Fibroblast of the aortic adventitia (primary cell): Measurements from ENCODE around the gene TMA16. TPM values are rescaled to one million over a fixed set of nuclear protein-coding genes. Genes with fewer than 3 reads are reported as not detected.
A peak's percentile ranks its signal among the peaks of the same experiment; 100 is the strongest.

Experiments
- DNase-seq: peaks from one replicate; pipeline ENCODE4 v3.0.0-alpha.2; 2010; ENCODE audit warnings: low read depth
- H3K4me3 ChIP-seq: 2 replicates; pipeline ENCODE4 v1.5.1; 2011; ENCODE audit warnings: low read depth, mild to moderate bottlenecking, control low read depth, low read length, moderate library complexity
- CTCF ChIP-seq: IDR thresholded peaks from 2 replicates; pipeline ENCODE4 v1.5.1; 2011; ENCODE audit warnings: mild to moderate bottlenecking, low read length, control low read depth, inconsistent platforms; ENCODE audit not compliant: insufficient read depth
- total RNA-seq: library from RNA; depleted of rRNA; stranded (reverse); fragments of >200 nt; gene quantifications from 2 replicates; pipeline ENCODE4 v1.2.3, GENCODE V29; 2012; ENCODE audit warnings: low replicate concordance

TMA16 gene
- total RNA-seq, 1 donor: 40.2 TPM

- DNase-seq: no peak
- no peak overlapping the region for H3K4me3 ChIP-seq
- no peak for TF ChIP-seq CTCF
Observed at GRCh38 chr4:163486321-163486720, 8.2 kb upstream of the TMA16 start.

- TF ChIP-seq CTCF: no peak
Observed at GRCh38 chr4:163489929-163490328, 4.6 kb upstream of the TMA16 start.

GRCh38 chr4:163492951-163493504, 1.5 kb upstream of the TMA16 start:
- no peak for DNase-seq
- no peak for TF ChIP-seq CTCF

More at GRCh38 chr4:163489929-163490328, 4.6 kb upstream of the TMA16 start:
- DNase-seq: no peak
- no peak overlapping the region for H3K4me3 ChIP-seq

GRCh38 chr4:163493643-163494359, 689 bp upstream of the TMA16 start:
- no peak for DNase-seq
- H3K4me3 ChIP-seq: peak overlapping the region; percentile 88
- TF ChIP-seq CTCF: no peak

More at GRCh38 chr4:163492951-163493504, 1.5 kb upstream of the TMA16 start:
- H3K4me3 ChIP-seq: no peak overlapping the region

GRCh38 chr4:163495900-163496299, 1.4 kb downstream of the TMA16 start:
- peak overlapping the region; percentile 88 for H3K4me3 ChIP-seq
- no peak for DNase-seq
- no peak for TF ChIP-seq CTCF

- DNase-seq: no peak
- no peak overlapping the region for H3K4me3 ChIP-seq
- no peak for TF ChIP-seq CTCF
Observed at GRCh38 chr4:163500586-163500985, 6.1 kb downstream of the TMA16 start.

- no peak for TF ChIP-seq CTCF
- no peak overlapping the region for H3K4me3 ChIP-seq
- DNase-seq: peak; percentile 13
Observed at GRCh38 chr4:163505374-163505773, 10.9 kb downstream of the TMA16 start.
